ENCODE measurements around the gene PTN. TPM values are rescaled to one million over a fixed set of nuclear protein-coding genes. Genes with fewer than 3 reads are reported as not detected.

PTN gene
- total and polyA plus RNA-seq, 9 of the 15 experiments (the other 6 are each of a cell fraction or from before 2014, with no cell fraction given) = not detected

GRCh38 chr7:137282043-137282442 lies 61.5 kb downstream of the PTN start:
- Histone ChIP-seq H3K4me1 (replicated peaks in 1 of 2; ENCODE audit: control insufficient read depth in 2 of 2, insufficient read depth in 2 of 2, low read length in 2 of 2) (no peaks in the 10 kb centered on the region), H3K27ac (ENCODE audit: extremely low read depth, low read depth, low read length) (no peak overlapping the region), H3K36me3 (ENCODE audit: control insufficient read depth, insufficient read depth, low read length) (no peaks in the 10 kb centered on the region), H3K4me3 (no peak overlapping the region), H3K9me3 (replicated peaks; ENCODE audit: control insufficient read depth, insufficient read depth, low read depth, low read length) (no peaks in the 10 kb centered on the region), H3K9ac (ENCODE audit: insufficient read depth in 1 of 2, low read depth in 2 of 2, low read length in 2 of 2) (no peak overlapping the region), H2AFZ (ENCODE audit: low read depth, low read length) (no peak overlapping the region), H3K9me1 (ENCODE audit: control insufficient read depth, insufficient read depth, low read length) (no peaks in the 10 kb centered on the region), H3K79me2 (ENCODE audit: control insufficient read depth, insufficient read depth, low read length) (no peaks in the 10 kb centered on the region), H3K4me2 (ENCODE audit: insufficient read depth, low read length) (no peak overlapping the region), H3K27me3 (ENCODE audit: control insufficient read depth in 2 of 2, insufficient read depth in 2 of 2, low read length in 2 of 2) (no peaks in the 10 kb centered on the region), H4K20me1 (replicated peaks; ENCODE audit: control insufficient read depth, insufficient read depth, low read length) (no peaks in the 10 kb centered on the region)
- no TSS peak for BruUV-seq (replicated peaks)
- no peak for FAIRE-seq
- no peak for ATAC-seq
- in situ Hi-C loops (cut with MboI) = no loop called here
- POLR2A ChIA-PET = no interaction called here
- TF ChIP-seq DPF2 (IDR thresholded peaks at IDR 0.05) (no peak), THRA (IDR thresholded peaks at IDR 0.05) (no peak), RAD51 (IDR thresholded peaks at IDR 0.05; ENCODE audit: borderline replicate concordance, low read depth) (no peak)
- CTCF ChIA-PET (ENCODE audit: low intra/inter-chr PET ratio) = no interaction called here
- DNase-seq (ENCODE audit: extremely low read depth in 1 of 4, low spot score in 3 of 4) = no peak
- intact Hi-C loops (cut with micrococcal nuclease) = no loop called here

- Histone ChIP-seq H3K36me3 (ENCODE audit: control insufficient read depth, insufficient read depth, low read length) (no peaks in the 10 kb centered on the region), H3K9ac (ENCODE audit: insufficient read depth in 1 of 2, low read depth in 2 of 2, low read length in 2 of 2) (no peak overlapping the region), H3K4me1 (replicated peaks in 1 of 2; ENCODE audit: control insufficient read depth in 2 of 2, insufficient read depth in 2 of 2, low read length in 2 of 2) (no peaks in the 10 kb centered on the region), H3K9me1 (ENCODE audit: control insufficient read depth, insufficient read depth, low read length) (no peaks in the 10 kb centered on the region), H3K4me3 (no peak overlapping the region), H2AFZ (ENCODE audit: low read depth, low read length) (no peak overlapping the region), H3K79me2 (ENCODE audit: control insufficient read depth, insufficient read depth, low read length) (no peaks in the 10 kb centered on the region), H4K20me1 (replicated peaks; ENCODE audit: control insufficient read depth, insufficient read depth, low read length) (no peaks in the 10 kb centered on the region), H3K27me3 (ENCODE audit: control insufficient read depth in 2 of 2, insufficient read depth in 2 of 2, low read length in 2 of 2) (no peaks in the 10 kb centered on the region), H3K4me2 (ENCODE audit: insufficient read depth, low read length) (no peak overlapping the region), H3K9me3 (replicated peaks; ENCODE audit: control insufficient read depth, insufficient read depth, low read depth, low read length) (no peaks in the 10 kb centered on the region), H3K27ac (ENCODE audit: extremely low read depth, low read depth, low read length) (no peak overlapping the region)
- POLR2A ChIA-PET = no interaction called here
- 2% methylated on average over 5 of the region's 5 CpGs for WGBS (ENCODE audit: insufficient coverage, low coverage, missing lambda C conversion rate)
- ATAC-seq (no peak), FAIRE-seq (no peak), DNase-seq (ENCODE audit: extremely low read depth in 1 of 4, low spot score in 3 of 4) (no peak)
- no TSS peak for BruUV-seq (replicated peaks)
- TF ChIP-seq MYC (IDR thresholded peaks at IDR 0.05; ENCODE audit: low read depth, low read length) (no peak), MYC (CRISPR knock-in tag; IDR thresholded peaks at IDR 0.05; ENCODE audit: borderline replicate concordance, low read depth) (no peak), POLR3A (IDR thresholded peaks at IDR 0.05; ENCODE audit: borderline replicate concordance, extremely low read depth, insufficient read depth, insufficient read length) (no peak), ZNF584 (CRISPR knock-in tag; IDR thresholded peaks at IDR 0.05; ENCODE audit: low read depth) (no peak), ELF1 (tag; IDR thresholded peaks at IDR 0.05) (no peak), HNRNPUL1 (IDR thresholded peaks at IDR 0.05; ENCODE audit: low read length) (no peak), SIN3B (IDR thresholded peaks at IDR 0.05; ENCODE audit: low read depth) (no peak), TOE1 (IDR thresholded peaks at IDR 0.05; ENCODE audit: borderline replicate concordance) (no peak), TOE1 (CRISPR knock-in tag; IDR thresholded peaks at IDR 0.05; ENCODE audit: borderline replicate concordance, low read depth) (no peak)
- intact Hi-C loops (cut with micrococcal nuclease) = no loop called here
- in situ Hi-C loops (cut with MboI) = no loop called here
- CTCF ChIA-PET (ENCODE audit: low intra/inter-chr PET ratio) = no interaction called here
Measured at GRCh38 chr7:137276189-137276588, 67.3 kb downstream of the PTN start.
